Hepatocyte (in vitro differentiated cells): Measurements from ENCODE around the gene ATP8B4. TPM values are rescaled to one million over a fixed set of nuclear protein-coding genes. Genes with fewer than 3 reads are reported as not detected.

ENCODE experiments used
- DNase-seq: peaks from one replicate; pipeline ENCODE4 v3.0.0-alpha.2; 2016; ENCODE audit warnings: low spot score
- H2AFZ ChIP-seq: fragments of 200-600 bp; sonication (generic); 2 replicates; pipeline ENCODE4 v1.6.0; 2016; ENCODE audit warnings: antibody characterized with exemption, mild to moderate bottlenecking
- H3K27ac ChIP-seq: fragments of 200-600 bp; sonication (generic); 2 replicates; pipeline ENCODE4 v1.5.1; 2016; ENCODE audit warnings: mild to moderate bottlenecking
- H3K27me3 ChIP-seq: fragments of 200-600 bp; sonication (generic); 2 replicates; pipeline ENCODE4 v1.6.1; 2016
- H3K36me3 ChIP-seq: fragments of 200-600 bp; sonication (generic); replicated peaks from 2 replicates; pipeline ENCODE4 v1.5.1; 2016; ENCODE audit warnings: low read depth; ENCODE audit not compliant: insufficient read depth
- H3K4me1 ChIP-seq: fragments of 200-600 bp; sonication (generic); 2 replicates; pipeline ENCODE4 v1.5.1; 2016; ENCODE audit warnings: mild to moderate bottlenecking, moderate library complexity; ENCODE audit not compliant: insufficient read depth
- H3K4me2 ChIP-seq: fragments of 200-600 bp; sonication (generic); 2 replicates; pipeline ENCODE4 v1.6.0; 2016
- H3K4me3 ChIP-seq: fragments of 200-600 bp; sonication (generic); 2 replicates; pipeline ENCODE4 v1.5.1; 2016; ENCODE audit warnings: mild to moderate bottlenecking
- H3K79me2 ChIP-seq: fragments of 200-600 bp; sonication (generic); 2 replicates; pipeline ENCODE4 v1.6.0; 2017; ENCODE audit warnings: mild to moderate bottlenecking
- H3K9me2 ChIP-seq: fragments of 200-600 bp; sonication (generic); replicated peaks from 2 replicates; pipeline ENCODE4 v1.6.0; 2017; ENCODE audit warnings: mild to moderate bottlenecking; ENCODE audit not compliant: insufficient read depth
- H3K9me3 ChIP-seq: fragments of 200-600 bp; sonication (generic); 2 replicates; pipeline ENCODE4 v1.5.1; 2016; ENCODE audit warnings: low read depth, mild to moderate bottlenecking
- H4K20me1 ChIP-seq: fragments of 200-600 bp; sonication (generic); 2 replicates; pipeline ENCODE4 v1.6.0; 2016; ENCODE audit warnings: mild to moderate bottlenecking; ENCODE audit not compliant: insufficient read depth, poor library complexity, severe bottlenecking
- EZH2 ChIP-seq: fragments of 200-600 bp; sonication (generic); IDR thresholded peaks from 2 replicates; pipeline ENCODE4 v1.6.1; 2016; ENCODE audit warnings: antibody characterized with exemption, mild to moderate bottlenecking, borderline replicate concordance
- EZH2phosphoT487 ChIP-seq: fragments of 200-600 bp; sonication (generic); IDR thresholded peaks from one replicate; pipeline ENCODE4 v1.6.1; 2018; ENCODE audit warnings: antibody characterized with exemption, mild to moderate bottlenecking, low read depth, moderate library complexity; ENCODE audit not compliant: unreplicated experiment, severe bottlenecking
- WGBS: methylation state at CpG from one replicate; pipeline ENCODE4 v1.1.6; 2016; ENCODE audit warnings: low lambda C conversion rate; ENCODE audit errors: missing lambda C conversion rate; 5-methylcytosine and 5-hydroxymethylcytosine counted together
- polyA plus RNA-seq: library from polyadenylated mRNA; unstranded; fragments of >200 nt; fragmentation: Nextera tagmentation; extraction: Ambion mirVana; gene quantifications from 2 replicates; pipeline ENCODE4 v1.2.1, GENCODE V29; 2016
- total RNA-seq: library from RNA; depleted of rRNA; stranded (reverse); fragments of >200 nt; gene quantifications from 2 replicates; pipeline ENCODE4 v1.2.3, GENCODE V29; 2014
- TF ChIP-seq, protein P1 (sequence below): fragments of 200-600 bp; sonication (generic); IDR thresholded peaks from 2 replicates; pipeline ENCODE4 v1.5.1; 2016; ENCODE audit warnings: antibody characterized with exemption, mild to moderate bottlenecking; ENCODE audit not compliant: poor library complexity

The ATP8B4 gene
- total and polyA plus RNA-seq, 2 experiments from 2014 or later = 1.3 to 9.5 TPM

DNA sequence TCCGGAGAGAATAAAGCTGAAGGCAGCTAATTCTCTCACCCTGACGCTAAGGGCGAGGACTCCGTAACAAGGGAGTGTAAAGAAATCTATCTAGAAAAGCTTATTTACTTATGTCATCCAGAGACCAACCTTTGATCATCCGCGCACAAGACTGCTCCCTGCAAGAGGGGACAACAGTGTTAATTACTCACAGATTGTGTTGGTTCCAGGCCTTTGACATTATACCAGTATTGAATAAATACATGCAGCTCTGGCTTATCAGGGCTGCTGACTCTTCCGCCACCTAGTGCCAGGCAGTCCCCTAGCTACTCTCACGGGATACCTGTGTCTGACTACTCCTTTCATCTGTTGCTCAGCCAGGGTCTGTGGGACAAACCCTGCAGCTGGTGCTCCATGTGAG, 286.5 kb downstream of the ATP8B4 start:
- Histone ChIP-seq H3K27me3 (no peaks in the 10 kb centered on the region), H3K36me3 (no peaks in the 10 kb centered on the region), H3K9me2 (no peaks in the 10 kb centered on the region), H2AFZ (no peak overlapping the region), H3K4me3 (no peak overlapping the region), H3K9me3 (no peaks in the 10 kb centered on the region), H3K27ac (peak overlapping the region; percentile 73), H3K79me2 (no peaks in the 10 kb centered on the region), H4K20me1 (no peaks in the 10 kb centered on the region), H3K4me1 (no peaks in the 10 kb centered on the region), H3K4me2 (peak overlapping the region; percentile 55)
- peak; percentile 73 for DNase-seq
- TF ChIP-seq EZH2phosphoT487 = no peak
- TF ChIP-seq, protein P1, sequence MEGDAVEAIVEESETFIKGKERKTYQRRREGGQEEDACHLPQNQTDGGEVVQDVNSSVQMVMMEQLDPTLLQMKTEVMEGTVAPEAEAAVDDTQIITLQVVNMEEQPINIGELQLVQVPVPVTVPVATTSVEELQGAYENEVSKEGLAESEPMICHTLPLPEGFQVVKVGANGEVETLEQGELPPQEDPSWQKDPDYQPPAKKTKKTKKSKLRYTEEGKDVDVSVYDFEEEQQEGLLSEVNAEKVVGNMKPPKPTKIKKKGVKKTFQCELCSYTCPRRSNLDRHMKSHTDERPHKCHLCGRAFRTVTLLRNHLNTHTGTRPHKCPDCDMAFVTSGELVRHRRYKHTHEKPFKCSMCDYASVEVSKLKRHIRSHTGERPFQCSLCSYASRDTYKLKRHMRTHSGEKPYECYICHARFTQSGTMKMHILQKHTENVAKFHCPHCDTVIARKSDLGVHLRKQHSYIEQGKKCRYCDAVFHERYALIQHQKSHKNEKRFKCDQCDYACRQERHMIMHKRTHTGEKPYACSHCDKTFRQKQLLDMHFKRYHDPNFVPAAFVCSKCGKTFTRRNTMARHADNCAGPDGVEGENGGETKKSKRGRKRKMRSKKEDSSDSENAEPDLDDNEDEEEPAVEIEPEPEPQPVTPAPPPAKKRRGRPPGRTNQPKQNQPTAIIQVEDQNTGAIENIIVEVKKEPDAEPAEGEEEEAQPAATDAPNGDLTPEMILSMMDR = peak; percentile 53
- WGBS = 48% methylated on average over 8 of the region's 8 CpGs

GRCh38 chr15:49831206-49831965, 287.6 kb downstream of the ATP8B4 start:
- Histone ChIP-seq H4K20me1 (no peaks in the 10 kb centered on the region), H3K36me3 (no peaks in the 10 kb centered on the region), H3K79me2 (no peaks in the 10 kb centered on the region), H3K4me1 (no peaks in the 10 kb centered on the region), H3K27ac (peak overlapping the region; percentile 73), H3K4me3 (no peak overlapping the region), H3K27me3 (no peaks in the 10 kb centered on the region), H3K4me2 (no peak overlapping the region), H2AFZ (no peak overlapping the region), H3K9me3 (no peaks in the 10 kb centered on the region), H3K9me2 (no peaks in the 10 kb centered on the region)
- DNase-seq = peak; percentile 19
- 43% methylated on average over 5 of the region's 5 CpGs for WGBS
- no peak for TF ChIP-seq EZH2
- TF ChIP-seq EZH2phosphoT487 = no peak
- TF ChIP-seq, protein P1 = no peak

GRCh38 chr15:49830391-49830790, 288.6 kb downstream of the ATP8B4 start:
- 50% methylated on average over 3 of the region's 3 CpGs for WGBS
- no peaks in the 10 kb centered on the region for H3K9me3 ChIP-seq
- no peak overlapping the region for H3K4me2 ChIP-seq
- TF ChIP-seq EZH2 (no peak), EZH2phosphoT487 (no peak)
- TF ChIP-seq, protein P1 = no peak
- no peaks in the 10 kb centered on the region for H3K4me1 ChIP-seq
- no peaks in the 10 kb centered on the region for H3K27me3 ChIP-seq
- no peaks in the 10 kb centered on the region for H3K9me2 ChIP-seq
- no peak for DNase-seq
- no peaks in the 10 kb centered on the region for H4K20me1 ChIP-seq
- H3K79me2 ChIP-seq = no peaks in the 10 kb centered on the region
- H3K27ac ChIP-seq = no peak overlapping the region
- H2AFZ ChIP-seq = no peak overlapping the region
- H3K36me3 ChIP-seq = no peaks in the 10 kb centered on the region
- no peak overlapping the region for H3K4me3 ChIP-seq
